ENCODE results near the gene LRRC55. TPM values are rescaled to one million over a fixed set of nuclear protein-coding genes. Genes with fewer than 3 reads are reported as not detected.

LRRC55 gene
- polyA plus RNA-seq, 2 of the 4 experiments (the other 2 are of a cell fraction): 0.01 TPM; not detected in 1

DNA sequence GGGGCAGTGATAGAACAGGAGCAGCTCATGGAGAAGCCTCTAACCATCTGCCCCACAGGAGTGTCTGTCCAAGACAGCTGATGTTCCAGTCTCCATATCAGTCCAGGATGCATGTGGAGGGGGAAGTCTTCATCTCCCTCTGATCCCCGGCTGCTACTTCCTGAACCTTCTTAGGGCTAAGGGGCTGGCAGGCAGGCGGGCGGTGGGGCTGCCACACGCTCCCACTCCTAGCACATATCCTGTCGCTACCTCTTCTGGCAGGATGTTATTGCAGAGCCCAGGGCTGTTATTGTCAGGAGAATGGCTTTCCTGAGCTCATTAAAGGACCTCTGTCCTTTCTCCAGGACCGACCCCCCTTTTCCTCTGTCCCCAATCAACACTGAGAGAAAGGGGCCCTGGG lies 25.4 kb downstream of the LRRC55 start:
- no peak overlapping the region for H3K27ac ChIP-seq
- ATAC-seq (no peak), DNase-seq (ENCODE audit: low read depth in 1 of 2, low spot score in 1 of 2) (no peak), FAIRE-seq (no peak)
- POLR2A ChIA-PET: interaction anchor here (1.4 kb wide), 1 partner anchor 9 kb away, joined by 3 read pairs; no protein-coding TSS in a partner anchor
- H3K4me2 ChIP-seq: no peak overlapping the region
- TF ChIP-seq RCOR1 (IDR thresholded peaks at IDR 0.05; ENCODE audit: low read depth, low read length) (no peak), ZC3H11A (IDR thresholded peaks at IDR 0.05) (no peak), FOSB (CRISPR knock-in tag; IDR thresholded peaks at IDR 0.05) (no peak), EP300 (IDR thresholded peaks at IDR 0.05) (no peak)
- no peaks in the 10 kb centered on the region for H3K4me1 ChIP-seq
- no peak overlapping the region for H3K4me3 ChIP-seq
- H3K9me3 ChIP-seq: no peaks in the 10 kb centered on the region
- CTCF ChIA-PET: interaction anchor here (1.0 to 2.3 kb wide), 4 partner anchors 17 to 366 kb away, joined by 3 to 6 read pairs (median 4); no protein-coding TSS in a partner anchor
- WGBS (ENCODE audit: missing lambda C conversion rate): 84% methylated on average over 6 of the region's 6 CpGs

GRCh38 chr11:57210781-57211180 lies 29.0 kb downstream of the LRRC55 start:
- no peak for DNase-seq (ENCODE audit: low read depth in 1 of 2, low spot score in 1 of 2)
- 90% methylated on average over 7 of the region's 7 CpGs for WGBS (ENCODE audit: missing lambda C conversion rate)
- no peak for FAIRE-seq
- POLR2A ChIA-PET: no interaction called here
- ATAC-seq: no peak
- H3K4me1 ChIP-seq: peaks cover 14% of the 10 kb centered on the region
- H3K9me3 ChIP-seq: no peaks in the 10 kb centered on the region
- CTCF ChIA-PET: interaction anchor here (1.4 to 2.2 kb wide), 4 partner anchors 11 to 370 kb away, joined by 3 to 9 read pairs (median 4); no protein-coding TSS in a partner anchor
- no peak overlapping the region for H3K4me2 ChIP-seq
- 0 out of 6 replicates have a peak overlapping the region, but pooled peaks of 1 of the 2 experiments have one; percentile 25 for H3K27ac ChIP-seq
- H3K4me3 ChIP-seq: no peak overlapping the region
- TF ChIP-seq HDAC2 (IDR thresholded peaks at IDR 0.05): no peak
- no peak for TF ChIP-seq PBX3 (IDR thresholded peaks at IDR 0.05)
- no peak for TF ChIP-seq MYC (IDR thresholded peaks at IDR 0.05; ENCODE audit: borderline replicate concordance, low read length)
- TF ChIP-seq FOSB (CRISPR knock-in tag; IDR thresholded peaks at IDR 0.05): no peak
- TF ChIP-seq TP53 (CRISPR knock-in tag; IDR thresholded peaks at IDR 0.05): no peak
- no peak for TF ChIP-seq MAX (IDR thresholded peaks at IDR 0.05)
- TF ChIP-seq POLR2AphosphoS2 (conservative IDR thresholded peaks at IDR 0.05; ENCODE audit: low read length): no peak
- no peak for TF ChIP-seq EHMT2 (IDR thresholded peaks at IDR 0.05; ENCODE audit: low read depth)
- no peak for TF ChIP-seq HOXA7 (CRISPR knock-in tag; IDR thresholded peaks at IDR 0.05)
- TF ChIP-seq FOXS1 (CRISPR knock-in tag; IDR thresholded peaks at IDR 0.05): no peak

DNA sequence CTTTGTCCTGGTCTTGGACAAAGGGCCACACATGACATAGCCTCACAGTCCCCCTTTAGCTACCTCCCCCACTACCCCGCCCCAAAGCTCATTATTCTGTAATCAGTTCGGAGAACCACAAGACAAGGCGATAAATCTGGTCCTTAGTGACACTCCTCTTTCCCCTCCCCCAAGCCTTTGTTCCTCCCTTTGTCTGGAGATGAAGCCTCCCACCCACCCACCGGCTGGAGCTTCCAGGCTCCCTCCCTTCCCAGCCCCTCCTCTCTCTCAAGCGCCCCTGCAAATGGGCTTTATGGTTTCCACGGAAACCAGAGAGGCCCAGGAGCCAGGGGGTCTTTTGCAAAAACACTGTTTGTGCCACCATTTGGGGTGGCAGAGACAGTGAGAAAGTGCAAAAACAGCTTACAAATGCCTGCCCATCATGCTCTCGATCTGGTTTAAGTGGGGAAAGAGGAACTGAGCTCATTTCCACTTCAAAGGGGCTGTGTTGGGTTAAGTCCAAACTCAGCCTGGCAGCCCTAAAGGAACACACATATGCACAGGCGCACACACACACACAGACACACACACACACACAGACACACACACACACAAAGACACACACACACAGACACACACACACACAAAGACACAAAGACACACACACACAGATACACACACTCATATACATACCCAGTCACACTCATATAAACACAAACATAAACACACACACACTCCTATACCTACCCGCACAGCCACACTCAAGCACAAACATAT lies 31.8 kb downstream of the LRRC55 start:
- FAIRE-seq: no peak
- Histone ChIP-seq H3K4me3 (no peak overlapping the region), H3K4me1 (peaks cover 14% of the 10 kb centered on the region), H3K4me2 (no peak overlapping the region; the same call in 2 of the 3 replicates), H3K27ac (peak overlapping the region; percentile 46 to 67; a peak in 4 of 6 replicates), H3K9me3 (no peaks in the 10 kb centered on the region)
- ChIA-PET CTCF (interaction anchor here (0.6 to 3.1 kb wide), 5 partner anchors 9 to 373 kb away, joined by 4 to 14 read pairs (median 5); no protein-coding TSS in a partner anchor), POLR2A (no interaction called here)
- DNase-seq (ENCODE audit: low read depth in 1 of 2, low spot score in 1 of 2): no peak
- ATAC-seq: no peak
- 93% methylated on average over 8 of the region's 9 CpGs for WGBS (ENCODE audit: missing lambda C conversion rate)
- TF ChIP-seq MYC (IDR thresholded peaks at IDR 0.05; ENCODE audit: borderline replicate concordance, low read length): no peak
- no peak for TF ChIP-seq CHD2 (IDR thresholded peaks at IDR 0.05; ENCODE audit: low read length, partially characterized antibody)
- TF ChIP-seq, protein P1, sequence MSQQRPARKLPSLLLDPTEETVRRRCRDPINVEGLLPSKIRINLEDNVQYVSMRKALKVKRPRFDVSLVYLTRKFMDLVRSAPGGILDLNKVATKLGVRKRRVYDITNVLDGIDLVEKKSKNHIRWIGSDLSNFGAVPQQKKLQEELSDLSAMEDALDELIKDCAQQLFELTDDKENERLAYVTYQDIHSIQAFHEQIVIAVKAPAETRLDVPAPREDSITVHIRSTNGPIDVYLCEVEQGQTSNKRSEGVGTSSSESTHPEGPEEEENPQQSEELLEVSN (IDR thresholded peaks at IDR 0.05; ENCODE audit: borderline replicate concordance, low read depth): no peak
- TF ChIP-seq HEYL (CRISPR knock-in tag; IDR thresholded peaks at IDR 0.05): no peak
- TF ChIP-seq, protein P2, sequence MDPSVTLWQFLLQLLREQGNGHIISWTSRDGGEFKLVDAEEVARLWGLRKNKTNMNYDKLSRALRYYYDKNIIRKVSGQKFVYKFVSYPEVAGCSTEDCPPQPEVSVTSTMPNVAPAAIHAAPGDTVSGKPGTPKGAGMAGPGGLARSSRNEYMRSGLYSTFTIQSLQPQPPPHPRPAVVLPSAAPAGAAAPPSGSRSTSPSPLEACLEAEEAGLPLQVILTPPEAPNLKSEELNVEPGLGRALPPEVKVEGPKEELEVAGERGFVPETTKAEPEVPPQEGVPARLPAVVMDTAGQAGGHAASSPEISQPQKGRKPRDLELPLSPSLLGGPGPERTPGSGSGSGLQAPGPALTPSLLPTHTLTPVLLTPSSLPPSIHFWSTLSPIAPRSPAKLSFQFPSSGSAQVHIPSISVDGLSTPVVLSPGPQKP (IDR thresholded peaks at IDR 0.05; ENCODE audit: low read depth, low read length): no peak
- no peak for TF ChIP-seq TP53 (CRISPR knock-in tag; IDR thresholded peaks at IDR 0.05)
- no peak for TF ChIP-seq NFE2L2 (conservative IDR thresholded peaks at IDR 0.05; ENCODE audit: low read length)
- TF ChIP-seq HDAC2 (IDR thresholded peaks at IDR 0.05): no peak
- TF ChIP-seq BHLHE40 (IDR thresholded peaks at IDR 0.05; ENCODE audit: low read depth, low read length): no peak
- TF ChIP-seq NPAS2 (CRISPR knock-in tag; IDR thresholded peaks at IDR 0.05; ENCODE audit: borderline replicate concordance): no peak
- TF ChIP-seq TFCP2L1 (CRISPR knock-in tag; IDR thresholded peaks at IDR 0.05): no peak
- TF ChIP-seq PBX3 (IDR thresholded peaks at IDR 0.05): no peak
- no peak for TF ChIP-seq RARB (CRISPR knock-in tag; IDR thresholded peaks at IDR 0.05)
- no peak for TF ChIP-seq FOSL2 (IDR thresholded peaks at IDR 0.05)
- TF ChIP-seq FOSL2 (CRISPR knock-in tag; IDR thresholded peaks at IDR 0.05): no peak
- TF ChIP-seq ESRRA (IDR thresholded peaks at IDR 0.05; ENCODE audit: borderline replicate concordance, low read length): no peak
- TF ChIP-seq KDM5A (IDR thresholded peaks at IDR 0.05): no peak
- no peak for TF ChIP-seq EHF (CRISPR knock-in tag; IDR thresholded peaks at IDR 0.05)
- no peak for TF ChIP-seq USF2 (IDR thresholded peaks at IDR 0.05)
- no peak for TF ChIP-seq CEBPB (IDR thresholded peaks at IDR 0.05)
